ENCODE data around the gene ARID4A. TPM values are rescaled to one million over a fixed set of nuclear protein-coding genes. Genes with fewer than 3 reads are reported as not detected.
A peak's percentile ranks its signal among the peaks of the same experiment; 100 is the strongest.

The ARID4A gene
- total and polyA plus RNA-seq, 3 donors from 2014 or later: 3.1 to 29.3 (median 26.9) TPM

DNA sequence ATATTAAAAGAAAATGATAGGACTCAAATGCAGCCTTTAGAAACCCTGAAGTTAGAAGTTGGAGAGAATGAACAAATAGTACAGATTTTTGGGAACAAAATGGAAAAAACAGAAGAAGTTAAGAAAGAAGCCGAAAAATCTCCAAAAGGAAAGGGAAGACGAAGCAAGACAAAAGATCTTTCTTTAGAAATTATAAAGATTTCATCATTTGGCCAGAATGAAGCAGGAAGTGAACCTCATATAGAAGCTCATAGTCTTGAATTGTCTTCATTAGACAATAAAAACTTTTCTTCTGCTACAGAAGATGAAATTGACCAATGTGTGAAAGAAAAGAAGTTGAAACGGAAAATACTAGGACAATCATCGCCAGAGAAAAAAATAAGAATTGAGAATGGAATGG is 66.0 kb downstream of the ARID4A start:
- Histone ChIP-seq H3K36me3 (ENCODE audit: low read depth, missing control alignments) (no peaks in the 10 kb centered on the region), H3K27ac (no peak overlapping the region), H3K9me3 (no peaks in the 10 kb centered on the region), H3K27me3 (no peaks in the 10 kb centered on the region), H3K4me1 (no peaks in the 10 kb centered on the region), H3K4me3 (no peak overlapping the region)
- TF ChIP-seq, protein P1, sequence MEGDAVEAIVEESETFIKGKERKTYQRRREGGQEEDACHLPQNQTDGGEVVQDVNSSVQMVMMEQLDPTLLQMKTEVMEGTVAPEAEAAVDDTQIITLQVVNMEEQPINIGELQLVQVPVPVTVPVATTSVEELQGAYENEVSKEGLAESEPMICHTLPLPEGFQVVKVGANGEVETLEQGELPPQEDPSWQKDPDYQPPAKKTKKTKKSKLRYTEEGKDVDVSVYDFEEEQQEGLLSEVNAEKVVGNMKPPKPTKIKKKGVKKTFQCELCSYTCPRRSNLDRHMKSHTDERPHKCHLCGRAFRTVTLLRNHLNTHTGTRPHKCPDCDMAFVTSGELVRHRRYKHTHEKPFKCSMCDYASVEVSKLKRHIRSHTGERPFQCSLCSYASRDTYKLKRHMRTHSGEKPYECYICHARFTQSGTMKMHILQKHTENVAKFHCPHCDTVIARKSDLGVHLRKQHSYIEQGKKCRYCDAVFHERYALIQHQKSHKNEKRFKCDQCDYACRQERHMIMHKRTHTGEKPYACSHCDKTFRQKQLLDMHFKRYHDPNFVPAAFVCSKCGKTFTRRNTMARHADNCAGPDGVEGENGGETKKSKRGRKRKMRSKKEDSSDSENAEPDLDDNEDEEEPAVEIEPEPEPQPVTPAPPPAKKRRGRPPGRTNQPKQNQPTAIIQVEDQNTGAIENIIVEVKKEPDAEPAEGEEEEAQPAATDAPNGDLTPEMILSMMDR (IDR thresholded peaks at IDR 0.05): no peak
- no peak for TF ChIP-seq POLR2A (IDR thresholded peaks at IDR 0.05)
- no peak for DNase-seq
- 88 to 93% methylated on average over 4 of the region's 4 CpGs for WGBS, 2 donors
- intact Hi-C loops (cut with DNase I; ENCODE audit: low total_unique reads): no loop called here

DNA sequence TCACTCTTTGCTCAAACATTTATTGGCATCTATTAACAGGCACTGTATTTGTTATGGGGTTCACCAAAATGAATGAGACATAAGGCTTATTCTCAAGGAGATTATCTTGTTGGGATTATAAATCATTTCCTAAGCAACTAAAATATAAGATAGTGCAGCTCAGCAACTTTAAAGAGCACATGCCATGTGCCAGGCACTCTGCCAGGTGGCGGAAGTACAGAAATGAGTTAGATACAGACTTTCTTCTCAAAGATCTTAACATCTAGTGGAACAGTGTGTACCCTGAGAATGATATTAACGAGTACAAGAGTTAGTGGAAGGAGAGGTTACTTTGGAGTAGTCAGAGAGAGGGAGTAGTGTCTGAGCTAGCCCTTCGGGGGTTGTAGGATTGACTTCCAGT is 68.9 kb downstream of the ARID4A start:
- no peaks in the 10 kb centered on the region for H3K36me3 ChIP-seq (ENCODE audit: low read depth, missing control alignments)
- H3K4me3 ChIP-seq: no peak overlapping the region
- H3K9me3 ChIP-seq: no peaks in the 10 kb centered on the region
- TF ChIP-seq POLR2A (IDR thresholded peaks at IDR 0.05): no peak
- TF ChIP-seq, protein P1 (IDR thresholded peaks at IDR 0.05): no peak
- H3K4me1 ChIP-seq: no peaks in the 10 kb centered on the region
- H3K27ac ChIP-seq: peak overlapping the region in 1 of 2 donors; percentile 43
- intact Hi-C loops (cut with DNase I; ENCODE audit: low total_unique reads): no loop called here
- WGBS, 2 donors: 39 to 64% methylated on average over 3 of the region's 3 CpGs
- no peaks in the 10 kb centered on the region for H3K27me3 ChIP-seq
- peak; percentile 86 for DNase-seq

DNA sequence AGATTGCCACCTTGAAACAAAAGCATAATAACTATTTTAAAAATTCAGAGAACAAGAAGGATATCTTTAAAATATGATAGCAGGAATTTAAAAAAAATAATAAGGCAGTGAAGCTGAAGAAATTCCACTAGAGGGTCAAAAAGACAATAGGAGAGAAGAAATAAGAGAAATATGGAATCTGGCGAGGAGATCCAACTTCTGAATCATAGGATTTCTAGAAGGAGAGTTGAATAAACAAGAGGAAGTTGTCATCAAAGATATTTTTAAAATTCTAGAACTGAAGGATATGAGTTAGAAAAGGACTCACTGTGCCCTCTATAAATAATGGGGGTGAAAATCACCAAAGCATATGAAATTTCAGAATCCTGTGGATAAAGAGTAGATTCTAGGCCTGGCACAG is 70.6 kb downstream of the ARID4A start:
- Histone ChIP-seq H3K9me3 (no peaks in the 10 kb centered on the region), H3K27me3 (no peaks in the 10 kb centered on the region), H3K4me3 (no peak overlapping the region), H3K36me3 (ENCODE audit: low read depth, missing control alignments) (no peaks in the 10 kb centered on the region), H3K4me1 (no peaks in the 10 kb centered on the region), H3K27ac (peak overlapping the region in 1 of 2 donors; percentile 43)
- DNase-seq: no peak
- intact Hi-C loops (cut with DNase I; ENCODE audit: low total_unique reads): no loop called here
- WGBS, 2 donors: 88 to 95% methylated on average over 1 of the region's 1 CpG
- TF ChIP-seq POLR2A (IDR thresholded peaks at IDR 0.05): no peak
- TF ChIP-seq, protein P1 (IDR thresholded peaks at IDR 0.05): no peak

DNA sequence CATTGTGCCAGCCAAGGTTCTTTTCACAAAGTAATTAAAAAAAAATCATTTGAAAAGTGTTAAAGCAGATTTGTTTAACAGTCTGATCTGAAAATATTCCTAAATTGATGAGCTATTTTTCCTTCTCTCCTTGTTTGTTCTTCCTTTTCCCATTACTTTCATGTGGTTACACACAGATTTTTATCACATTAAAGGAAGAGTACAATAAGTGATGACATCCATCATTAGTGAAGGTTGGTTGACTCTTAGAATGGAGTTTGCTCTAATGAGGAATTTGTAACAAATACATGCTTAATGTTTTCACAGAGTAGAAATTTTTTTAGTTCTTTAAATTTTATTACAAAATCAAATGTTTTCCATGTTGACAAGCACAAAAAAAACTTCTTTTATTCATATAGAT is 78.4 kb downstream of the ARID4A start:
- Histone ChIP-seq H3K27me3 (no peaks in the 10 kb centered on the region), H3K4me1 (no peaks in the 10 kb centered on the region), H3K36me3 (ENCODE audit: low read depth, missing control alignments) (no peaks in the 10 kb centered on the region), H3K9me3 (no peaks in the 10 kb centered on the region), H3K27ac (no peak overlapping the region), H3K4me3 (no peak overlapping the region)
- TF ChIP-seq, protein P1 (IDR thresholded peaks at IDR 0.05): no peak
- TF ChIP-seq POLR2A (IDR thresholded peaks at IDR 0.05): no peak
- no peak for DNase-seq
- intact Hi-C loops (cut with DNase I; ENCODE audit: low total_unique reads): no loop called here

DNA sequence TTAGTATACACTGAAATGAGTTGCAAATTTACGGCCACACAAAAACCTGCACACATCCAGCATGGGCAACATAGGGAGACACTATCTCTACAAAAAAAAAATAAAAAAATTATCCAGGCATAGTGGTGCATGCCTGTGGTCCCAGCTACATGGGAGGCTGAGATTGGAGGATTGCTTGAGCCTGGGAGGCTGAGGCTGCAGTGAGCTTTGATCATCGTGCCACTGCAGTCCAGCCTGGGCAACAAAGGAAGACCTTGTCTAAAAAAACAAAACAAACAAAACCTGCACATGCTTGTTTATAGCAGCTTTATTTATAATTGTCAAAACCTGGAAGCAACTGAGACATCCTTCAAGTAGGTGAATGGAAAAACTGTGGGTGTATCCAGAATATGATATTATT is 92.5 kb downstream of the ARID4A start:
- WGBS, 2 donors: 88 to 93% methylated on average over 2 of the region's 2 CpGs
- intact Hi-C loops (cut with DNase I; ENCODE audit: low total_unique reads): no loop called here

More for the DNA sequence above, 92.5 kb downstream of the ARID4A start:
- Histone ChIP-seq H3K9me3 (no peaks in the 10 kb centered on the region), H3K27ac (no peak overlapping the region), H3K36me3 (ENCODE audit: low read depth, missing control alignments) (no peaks in the 10 kb centered on the region), H3K4me3 (no peak overlapping the region), H3K4me1 (peaks cover 4% of the 10 kb centered on the region), H3K27me3 (no peaks in the 10 kb centered on the region)
- no peak for TF ChIP-seq POLR2A (IDR thresholded peaks at IDR 0.05)
- TF ChIP-seq, protein P1 (IDR thresholded peaks at IDR 0.05): no peak
- DNase-seq: no peak
